ENCODE measurements around the gene TOMM7.
"Not testable (repeated sequence)": the region's sequence is repeated elsewhere in the genome, so short reads cannot be mapped to it uniquely, and the experiment has no call there.

TOMM7 gene

GRCh38 chr7:22808140-22808539 lies 14.5 kb downstream of the TOMM7 start:
- no CpG with 5 or more reads among the region's 6 CpGs for WGBS (ENCODE audit: insufficient coverage, insufficient read length)
- Histone ChIP-seq H3K9me3 (ENCODE audit: control insufficient read depth, insufficient read depth, low read length) (no peaks in the 10 kb centered on the region), H3K36me3 (ENCODE audit: control insufficient read depth, insufficient read depth, low read length) (no peaks in the 10 kb centered on the region), H3K4me1 (ENCODE audit: control insufficient read depth, insufficient read depth, low read length) (peaks cover 4% of the 10 kb centered on the region; the same call in 1 of the 2 replicates), H3K27me3 (ENCODE audit: control insufficient read depth, insufficient read depth, low read length) (no peaks in the 10 kb centered on the region), H3K4me3 (ENCODE audit: low read length) (no peak overlapping the region), H3K27ac (ENCODE audit: low read length) (no peak overlapping the region)
- no peak for DNase-seq (ENCODE audit: low read depth, low spot score)

GRCh38 chr7:22806752-22807151 lies 15.9 kb downstream of the TOMM7 start:
- Histone ChIP-seq H3K36me3 (ENCODE audit: control insufficient read depth, insufficient read depth, low read length) (no peaks in the 10 kb centered on the region), H3K4me1 (ENCODE audit: control insufficient read depth, insufficient read depth, low read length) (peaks cover 4% of the 10 kb centered on the region; the same call in 1 of the 2 replicates), H3K4me3 (ENCODE audit: low read length) (no peak overlapping the region), H3K27me3 (ENCODE audit: control insufficient read depth, insufficient read depth, low read length) (no peaks in the 10 kb centered on the region), H3K27ac (ENCODE audit: low read length) (no peak overlapping the region), H3K9me3 (ENCODE audit: control insufficient read depth, insufficient read depth, low read length) (no peaks in the 10 kb centered on the region)
- WGBS (ENCODE audit: insufficient coverage, insufficient read length): no CpG with 5 or more reads among the region's 4 CpGs
- no peak for DNase-seq (ENCODE audit: low read depth, low spot score)

GRCh38 chr7:22805227-22805626 lies 17.4 kb downstream of the TOMM7 start:
- no peak for DNase-seq (ENCODE audit: low read depth, low spot score)
- no CpG with 5 or more reads among the region's 2 CpGs for WGBS (ENCODE audit: insufficient coverage, insufficient read length)
- Histone ChIP-seq H3K27ac (ENCODE audit: low read length) (no peak overlapping the region), H3K4me1 (ENCODE audit: control insufficient read depth, insufficient read depth, low read length) (peaks cover 4% of the 10 kb centered on the region; the same call in 1 of the 2 replicates), H3K27me3 (ENCODE audit: control insufficient read depth, insufficient read depth, low read length) (no peaks in the 10 kb centered on the region), H3K36me3 (ENCODE audit: control insufficient read depth, insufficient read depth, low read length) (no peaks in the 10 kb centered on the region), H3K4me3 (ENCODE audit: low read length) (no peak overlapping the region), H3K9me3 (ENCODE audit: control insufficient read depth, insufficient read depth, low read length) (no peaks in the 10 kb centered on the region)

GRCh38 chr7:22802831-22803230 lies 19.8 kb downstream of the TOMM7 start:
- not testable (repeated sequence) for H3K4me3 ChIP-seq (ENCODE audit: low read length); DNase-seq (ENCODE audit: low read depth, low spot score); H3K27me3 ChIP-seq (ENCODE audit: control insufficient read depth, insufficient read depth, low read length); H3K36me3 ChIP-seq (ENCODE audit: control insufficient read depth, insufficient read depth, low read length); H3K27ac ChIP-seq (ENCODE audit: low read length); H3K4me1 ChIP-seq (ENCODE audit: control insufficient read depth, insufficient read depth, low read length); H3K9me3 ChIP-seq (ENCODE audit: control insufficient read depth, insufficient read depth, low read length)
- WGBS (ENCODE audit: insufficient coverage, insufficient read length): no CpG with 5 or more reads among the region's 4 CpGs

GRCh38 chr7:22802426-22802825 lies 20.2 kb downstream of the TOMM7 start:
- Histone ChIP-seq H3K4me1 (ENCODE audit: control insufficient read depth, insufficient read depth, low read length) (no peaks in the 10 kb centered on the region; the same call in 1 of the 2 replicates), H3K36me3 (ENCODE audit: control insufficient read depth, insufficient read depth, low read length) (no peaks in the 10 kb centered on the region), H3K27ac (ENCODE audit: low read length) (no peak overlapping the region), H3K27me3 (ENCODE audit: control insufficient read depth, insufficient read depth, low read length) (no peaks in the 10 kb centered on the region), H3K4me3 (ENCODE audit: low read length) (no peak overlapping the region), H3K9me3 (ENCODE audit: control insufficient read depth, insufficient read depth, low read length) (no peaks in the 10 kb centered on the region)
- no CpG with 5 or more reads among the region's 4 CpGs for WGBS (ENCODE audit: insufficient coverage, insufficient read length)
- no peak for DNase-seq (ENCODE audit: low read depth, low spot score)

- Histone ChIP-seq H3K27ac (ENCODE audit: low read length) (no peak overlapping the region), H3K27me3 (ENCODE audit: control insufficient read depth, insufficient read depth, low read length) (no peaks in the 10 kb centered on the region), H3K9me3 (ENCODE audit: control insufficient read depth, insufficient read depth, low read length) (no peaks in the 10 kb centered on the region), H3K36me3 (ENCODE audit: control insufficient read depth, insufficient read depth, low read length) (no peaks in the 10 kb centered on the region), H3K4me3 (ENCODE audit: low read length) (no peak overlapping the region), H3K4me1 (ENCODE audit: control insufficient read depth, insufficient read depth, low read length) (no peaks in the 10 kb centered on the region)
- no peak for DNase-seq (ENCODE audit: low read depth, low spot score)
- WGBS (ENCODE audit: insufficient coverage, insufficient read length): no CpG with 5 or more reads among the region's 4 CpGs
These were observed 20.7 kb downstream of the TOMM7 start for GRCh38 chr7:22801912-22802311.

GRCh38 chr7:22799633-22800032 lies 23.0 kb downstream of the TOMM7 start:
- no peak for DNase-seq (ENCODE audit: low read depth, low spot score)
- Histone ChIP-seq H3K4me3 (ENCODE audit: low read length) (no peak overlapping the region), H3K9me3 (ENCODE audit: control insufficient read depth, insufficient read depth, low read length) (no peaks in the 10 kb centered on the region), H3K4me1 (ENCODE audit: control insufficient read depth, insufficient read depth, low read length) (no peaks in the 10 kb centered on the region), H3K27me3 (ENCODE audit: control insufficient read depth, insufficient read depth, low read length) (no peaks in the 10 kb centered on the region), H3K27ac (ENCODE audit: low read length) (no peak overlapping the region), H3K36me3 (ENCODE audit: control insufficient read depth, insufficient read depth, low read length) (no peaks in the 10 kb centered on the region)
- no CpG with 5 or more reads among the region's 2 CpGs for WGBS (ENCODE audit: insufficient coverage, insufficient read length)

- Histone ChIP-seq H3K4me3 (ENCODE audit: low read length) (no peak overlapping the region), H3K27ac (ENCODE audit: low read length) (no peak overlapping the region), H3K27me3 (ENCODE audit: control insufficient read depth, insufficient read depth, low read length) (no peaks in the 10 kb centered on the region), H3K36me3 (ENCODE audit: control insufficient read depth, insufficient read depth, low read length) (no peaks in the 10 kb centered on the region), H3K9me3 (ENCODE audit: control insufficient read depth, insufficient read depth, low read length) (no peaks in the 10 kb centered on the region), H3K4me1 (ENCODE audit: control insufficient read depth, insufficient read depth, low read length) (no peaks in the 10 kb centered on the region)
- no CpG with 5 or more reads among the region's 5 CpGs for WGBS (ENCODE audit: insufficient coverage, insufficient read length)
- DNase-seq (ENCODE audit: low read depth, low spot score): no peak
These were observed 28.8 kb downstream of the TOMM7 start for GRCh38 chr7:22793593-22794462.

GRCh38 chr7:22791204-22792158 lies 31.2 kb downstream of the TOMM7 start:
- no peak overlapping the region for H3K27ac ChIP-seq (ENCODE audit: low read length)
- no peaks in the 10 kb centered on the region for H3K4me1 ChIP-seq (ENCODE audit: control insufficient read depth, insufficient read depth, low read length)
- no peaks in the 10 kb centered on the region for H3K36me3 ChIP-seq (ENCODE audit: control insufficient read depth, insufficient read depth, low read length)
- no CpG with 5 or more reads among the region's 4 CpGs for WGBS (ENCODE audit: insufficient coverage, insufficient read length)
- no peak for DNase-seq (ENCODE audit: low read depth, low spot score)
- no peaks in the 10 kb centered on the region for H3K9me3 ChIP-seq (ENCODE audit: control insufficient read depth, insufficient read depth, low read length)
- no peak overlapping the region for H3K4me3 ChIP-seq (ENCODE audit: low read length)
- H3K27me3 ChIP-seq (ENCODE audit: control insufficient read depth, insufficient read depth, low read length): no peaks in the 10 kb centered on the region

- not testable (repeated sequence) for H3K27me3 ChIP-seq (ENCODE audit: control insufficient read depth, insufficient read depth, low read length)
These were observed 32.0 kb downstream of the TOMM7 start for GRCh38 chr7:22790640-22791039.

More at GRCh38 chr7:22790640-22791039, 32.0 kb downstream of the TOMM7 start:
- not testable (repeated sequence) for H3K27ac ChIP-seq (ENCODE audit: low read length); H3K9me3 ChIP-seq (ENCODE audit: control insufficient read depth, insufficient read depth, low read length); H3K4me1 ChIP-seq (ENCODE audit: control insufficient read depth, insufficient read depth, low read length); H3K4me3 ChIP-seq (ENCODE audit: low read length); H3K36me3 ChIP-seq (ENCODE audit: control insufficient read depth, insufficient read depth, low read length); DNase-seq (ENCODE audit: low read depth, low spot score)
- 100% methylated on average over 1 of the region's 13 CpGs for WGBS (ENCODE audit: insufficient coverage, insufficient read length)
